ENCODE measurements around the gene LPAR1.

Gene LPAR1

GRCh38 chr9:110997847-110998246 lies 40.4 kb downstream of the LPAR1 start:
- no peak for DNase-seq

- no peak for DNase-seq
Observed at GRCh38 chr9:110996436-110997220, 41.6 kb downstream of the LPAR1 start.

- no peak for DNase-seq
Observed at GRCh38 chr9:110995420-110996340, 42.6 kb downstream of the LPAR1 start.

GRCh38 chr9:110994771-110995241 lies 43.5 kb downstream of the LPAR1 start:
- DNase-seq: no peak

- no peak for DNase-seq
Observed at GRCh38 chr9:110990481-110990880, 47.8 kb downstream of the LPAR1 start.

- no peak for DNase-seq
Observed at GRCh38 chr9:110986529-110986928, 51.7 kb downstream of the LPAR1 start.

- no peak for DNase-seq
Observed at GRCh38 chr9:110984890-110985437, 53.3 kb downstream of the LPAR1 start.

- DNase-seq: no peak
Observed at GRCh38 chr9:110980261-110980660, 58.0 kb downstream of the LPAR1 start.

- no peak for DNase-seq
Observed at GRCh38 chr9:110979636-110980035, 58.6 kb downstream of the LPAR1 start.

- DNase-seq: no peak
Observed at GRCh38 chr9:110978516-110978915, 59.8 kb downstream of the LPAR1 start.

GRCh38 chr9:110977259-110977709 lies 61.0 kb downstream of the LPAR1 start:
- DNase-seq: no peak

GRCh38 chr9:110975969-110976368 lies 62.3 kb downstream of the LPAR1 start:
- DNase-seq: no peak

- no peak for DNase-seq
Observed at GRCh38 chr9:110975278-110975677, 63.0 kb downstream of the LPAR1 start.

- no peak for DNase-seq
Observed at GRCh38 chr9:110971705-110972104, 66.6 kb downstream of the LPAR1 start.

- DNase-seq: no peak
Observed at GRCh38 chr9:110971234-110971633, 67.0 kb downstream of the LPAR1 start.

- DNase-seq: no peak
Observed at GRCh38 chr9:110969971-110970386, 68.3 kb downstream of the LPAR1 start.

GRCh38 chr9:110968096-110968495 lies 70.2 kb downstream of the LPAR1 start:
- DNase-seq: no peak

GRCh38 chr9:110967196-110967595 lies 71.1 kb downstream of the LPAR1 start:
- no peak for DNase-seq

- no peak for DNase-seq
Observed at GRCh38 chr9:110960288-110960687, 78.0 kb downstream of the LPAR1 start.

GRCh38 chr9:110958847-110959246 lies 79.4 kb downstream of the LPAR1 start:
- DNase-seq: no peak

GRCh38 chr9:110954822-110955291 lies 83.4 kb downstream of the LPAR1 start:
- DNase-seq: no peak

- no peak for DNase-seq
Observed at GRCh38 chr9:110952540-110952859, 85.8 kb downstream of the LPAR1 start.

GRCh38 chr9:110951805-110952539 lies 86.3 kb downstream of the LPAR1 start:
- DNase-seq: no peak
